ENCODE data around the gene PALD1.

The PALD1 gene

GRCh38 chr10:70558871-70559810, 80.6 kb downstream of the PALD1 start:
- peak; percentile 69 for DNase-seq

DNA sequence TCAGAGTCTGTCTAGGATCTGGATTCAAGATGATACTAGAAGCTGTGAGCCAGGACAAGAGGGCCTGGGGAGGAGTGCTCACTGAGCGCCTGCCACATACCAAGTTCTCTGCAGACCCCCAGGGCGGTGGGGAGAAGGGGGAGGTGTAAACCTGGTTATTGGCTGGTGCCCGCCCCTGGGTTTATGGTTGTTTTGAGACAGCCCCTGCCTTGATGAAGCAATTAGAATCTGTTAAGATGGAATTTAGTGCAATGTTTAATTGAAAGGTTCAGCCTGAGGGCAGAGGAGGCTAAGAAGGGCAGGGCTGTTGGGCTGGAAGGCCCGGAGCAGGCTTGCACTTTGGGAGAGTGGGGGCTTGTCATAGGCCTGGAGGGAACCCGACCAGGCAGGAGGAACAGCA, 81.3 kb downstream of the PALD1 start:
- DNase-seq: no peak

GRCh38 chr10:70560511-70560941, 82.0 kb downstream of the PALD1 start:
- DNase-seq: no peak

GRCh38 chr10:70561070-70561469, 82.5 kb downstream of the PALD1 start:
- no peak for DNase-seq

DNA sequence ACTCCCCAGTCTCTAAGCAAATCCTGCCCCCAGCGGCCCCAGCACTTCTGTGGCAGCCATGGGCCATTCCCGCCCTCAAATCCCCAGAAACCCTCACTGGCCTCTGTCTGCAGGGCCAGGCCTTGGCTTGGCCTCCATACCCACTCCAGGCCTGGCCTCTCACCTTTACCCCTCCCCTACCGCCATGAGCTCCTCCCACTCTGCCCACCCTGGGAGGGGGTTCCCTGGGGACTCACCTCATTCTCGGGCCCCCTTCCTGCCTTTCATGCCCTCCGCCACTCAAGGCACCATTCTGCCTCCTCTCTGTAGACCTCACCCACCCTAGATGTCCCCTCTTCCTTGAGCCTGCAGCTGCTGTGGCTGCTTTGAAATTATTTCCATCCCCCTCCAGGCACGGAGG, 83.0 kb downstream of the PALD1 start:
- no peak for DNase-seq

DNA sequence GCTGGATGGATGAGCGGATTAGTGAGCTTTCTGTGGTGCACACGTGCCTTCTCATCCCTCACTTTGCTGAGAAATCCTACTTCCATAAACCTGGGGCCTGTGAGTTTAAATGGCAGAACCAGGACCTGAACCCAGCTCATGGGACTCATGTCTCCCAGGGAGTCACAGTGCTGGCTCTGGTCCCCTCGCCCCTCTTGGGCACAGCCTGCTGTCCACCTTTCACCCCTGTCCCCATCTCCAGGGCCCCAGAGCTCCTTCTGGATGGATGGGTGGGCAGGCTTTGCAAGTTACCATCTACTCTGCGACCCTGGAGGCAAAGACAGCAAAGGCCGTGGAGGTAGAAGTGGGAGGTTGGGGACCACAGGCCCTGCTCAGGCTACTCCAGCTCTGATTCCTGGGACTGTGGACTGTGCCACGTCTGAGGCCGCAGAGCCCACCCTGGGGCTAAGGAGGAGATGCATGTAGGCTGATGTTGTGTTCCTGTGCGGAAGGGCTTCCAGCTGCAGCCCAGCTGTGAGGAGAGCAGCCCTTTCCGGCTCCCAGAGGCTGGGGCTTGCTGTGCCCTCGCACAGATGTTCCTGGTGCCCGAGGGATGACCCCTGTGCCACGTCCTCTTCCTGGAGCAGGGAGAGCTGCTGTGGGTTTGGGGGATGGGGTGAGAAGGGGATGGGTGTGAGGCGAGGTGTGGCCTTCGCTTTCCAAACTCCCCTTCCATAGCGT, 83.6 kb downstream of the PALD1 start:
- DNase-seq: no peak

- no peak for DNase-seq
Measured at GRCh38 chr10:70563230-70563629, 84.7 kb downstream of the PALD1 start.

DNA sequence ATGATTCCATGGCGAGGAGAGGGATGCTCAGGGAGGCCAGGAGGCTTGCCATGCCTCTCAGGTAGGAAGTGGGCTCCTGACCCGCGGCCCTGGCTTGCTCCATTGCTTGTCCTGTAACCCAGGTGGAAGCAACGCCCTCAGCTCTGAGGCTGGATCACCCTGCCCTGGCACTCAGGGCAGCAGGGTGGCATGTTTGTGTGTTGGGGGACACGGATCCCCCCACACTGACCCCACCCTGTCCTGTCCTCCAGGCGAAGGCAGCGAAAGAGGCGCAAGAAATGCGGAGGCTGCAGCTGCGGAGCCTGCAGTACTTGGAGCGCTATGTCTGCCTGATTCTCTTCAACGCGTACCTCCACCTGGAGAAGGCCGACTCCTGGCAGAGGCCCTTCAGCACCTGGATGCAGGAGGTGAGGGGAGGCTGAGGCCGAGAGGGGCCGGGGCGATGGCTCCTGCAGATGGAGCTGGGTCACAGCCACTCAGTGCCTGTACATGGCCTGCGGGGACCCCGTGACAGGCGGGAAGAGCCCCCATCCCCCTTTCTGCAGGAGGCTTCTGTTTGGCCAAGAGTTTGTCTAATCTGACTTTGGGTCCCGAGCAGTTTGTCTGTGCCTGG, 85.7 kb downstream of the PALD1 start:
- no peak for DNase-seq

- no peak for DNase-seq
Measured at GRCh38 chr10:70564901-70565351, 86.4 kb downstream of the PALD1 start.

- no peak for DNase-seq
Measured at GRCh38 chr10:70565556-70566514, 87.3 kb downstream of the PALD1 start.

DNA sequence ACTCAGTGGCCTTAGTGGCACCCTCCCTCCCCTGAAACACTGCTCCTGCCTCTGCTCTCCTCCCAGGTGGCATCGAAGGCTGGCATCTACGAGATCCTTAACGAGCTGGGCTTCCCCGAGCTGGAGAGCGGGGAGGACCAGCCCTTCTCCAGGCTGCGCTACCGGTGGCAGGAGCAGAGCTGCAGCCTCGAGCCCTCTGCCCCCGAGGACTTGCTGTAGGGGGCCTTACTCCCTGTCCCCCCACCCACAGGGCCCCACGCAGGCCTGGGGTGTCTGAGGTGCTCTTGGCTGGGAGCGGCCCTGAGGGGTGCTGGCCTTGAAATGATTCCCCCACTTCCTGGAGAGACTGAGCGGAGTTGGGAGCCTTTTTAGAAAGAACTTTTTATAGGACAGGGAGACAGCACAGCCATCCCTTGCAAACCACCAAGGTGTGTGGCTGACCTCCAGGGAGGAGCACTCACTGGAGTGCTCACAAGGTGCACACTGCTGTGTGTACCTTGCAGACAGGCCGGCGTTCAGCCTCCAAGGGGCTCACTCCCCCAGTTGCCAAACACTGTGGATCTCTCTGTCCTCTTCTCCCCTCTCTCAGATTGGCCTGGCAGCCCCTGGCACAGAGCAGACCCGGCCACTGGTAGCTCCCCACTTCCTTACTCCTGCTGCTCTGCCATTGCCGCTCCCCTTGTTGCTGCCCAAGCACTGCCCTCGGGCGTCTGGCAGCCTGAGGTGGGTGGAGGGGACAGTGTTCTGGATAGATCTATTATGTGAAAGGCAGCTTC, 88.1 kb downstream of the PALD1 start:
- no peak for DNase-seq

GRCh38 chr10:70567603-70568002, 89.0 kb downstream of the PALD1 start:
- no peak for DNase-seq

- no peak for DNase-seq
Measured at GRCh38 chr10:70568113-70568512, 89.5 kb downstream of the PALD1 start.

GRCh38 chr10:70568781-70569495, 90.4 kb downstream of the PALD1 start:
- no peak for DNase-seq

DNA sequence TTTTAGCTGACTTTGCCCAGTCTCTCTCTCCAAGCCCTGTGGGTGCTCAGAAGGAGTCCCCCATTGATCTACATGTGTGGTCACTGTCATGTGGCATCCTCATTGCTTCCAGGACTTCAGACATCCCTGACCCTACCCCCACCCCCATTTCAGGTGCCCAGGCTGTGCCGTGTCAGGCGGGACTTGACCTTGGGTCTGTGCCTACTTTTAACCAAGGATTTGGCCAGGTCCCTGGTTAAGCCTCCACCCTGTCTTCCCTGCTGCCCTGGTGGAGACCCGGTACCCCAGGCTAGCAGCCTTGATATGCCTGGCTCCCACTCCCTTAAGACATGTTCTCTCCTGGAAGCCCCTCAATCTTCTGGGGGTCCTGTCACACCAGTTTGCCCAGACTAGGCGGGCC, 92.7 kb downstream of the PALD1 start:
- DNase-seq: no peak

DNA sequence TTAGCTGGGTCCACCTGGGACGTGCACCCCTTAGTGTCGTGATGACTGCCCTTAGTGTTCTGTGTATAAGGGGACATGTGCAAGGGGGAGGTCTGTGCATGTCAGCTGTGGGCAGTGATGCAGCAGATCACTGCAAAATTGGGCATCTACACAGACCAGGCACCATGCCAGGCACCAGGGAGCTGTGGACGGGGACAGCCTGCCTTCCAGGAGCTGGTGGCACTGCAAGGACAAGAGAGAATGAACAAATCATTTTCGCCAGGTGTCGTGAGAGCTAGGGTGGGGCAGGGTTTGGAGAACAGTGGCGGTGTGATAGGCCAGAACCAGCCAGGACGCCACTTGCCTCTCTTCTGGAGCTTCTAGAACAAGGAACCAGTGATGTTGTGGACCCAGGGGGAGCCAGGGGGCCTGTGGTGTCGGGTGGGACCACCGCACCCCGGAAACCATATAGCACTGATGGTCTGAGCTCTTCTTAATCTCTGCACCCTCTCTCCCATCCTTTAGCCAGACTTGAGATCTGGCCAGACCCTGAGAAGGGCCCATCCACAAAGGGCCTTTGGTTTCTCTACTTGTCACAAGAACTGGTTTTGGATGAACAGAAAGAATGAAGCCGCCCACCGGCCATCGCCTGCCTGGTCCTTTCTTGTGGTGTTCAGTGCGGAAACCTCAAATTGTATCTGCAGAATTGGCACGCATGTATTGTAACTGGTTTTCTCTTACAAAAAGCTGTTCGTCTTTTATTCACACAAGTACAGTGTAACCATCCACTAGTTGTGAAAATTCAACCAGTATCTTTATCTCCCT, 93.3 kb downstream of the PALD1 start:
- DNase-seq: no peak

DNA sequence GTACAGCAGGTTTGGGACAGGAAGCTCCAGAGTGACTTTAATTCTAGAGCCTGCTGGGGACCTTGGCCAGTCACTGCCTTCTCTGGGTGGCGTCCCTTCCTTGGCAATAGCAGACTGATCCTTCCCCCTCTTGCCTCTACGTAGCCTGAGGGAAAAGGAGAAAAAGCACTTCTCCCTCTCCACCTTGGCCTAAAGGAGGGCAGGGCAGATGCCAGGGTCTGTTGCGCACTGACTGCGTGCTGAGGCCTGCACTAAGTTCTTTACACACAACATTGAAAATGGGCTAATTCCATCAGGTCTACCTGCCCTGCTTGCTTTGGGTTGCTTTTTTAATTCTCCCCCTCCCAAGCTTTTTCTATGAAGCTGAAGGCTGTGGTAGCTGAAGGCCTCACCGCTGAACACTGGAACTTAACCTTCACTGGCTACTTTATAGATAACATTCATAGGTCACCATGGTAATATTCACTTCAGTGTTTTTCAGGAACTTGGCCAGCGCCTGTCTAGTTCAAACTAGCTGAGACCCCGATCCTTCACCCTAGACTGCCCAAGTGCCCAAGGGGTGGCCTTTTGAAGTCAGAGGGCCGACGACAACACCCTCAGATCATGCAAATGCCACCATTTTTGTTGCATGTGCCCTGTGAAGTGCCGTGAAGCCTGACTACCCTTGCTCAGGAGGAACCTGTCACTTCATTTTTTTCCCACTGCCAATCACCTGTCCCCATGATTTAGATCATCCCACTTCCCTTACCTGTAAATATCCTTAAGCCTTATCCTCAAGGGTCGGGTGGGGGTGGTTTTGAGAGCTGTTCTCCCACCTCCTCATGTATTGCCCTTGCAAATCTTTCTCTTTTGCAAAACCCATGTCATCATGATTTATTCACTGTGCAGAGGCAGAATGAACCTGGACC, 95.3 kb downstream of the PALD1 start:
- DNase-seq: no peak

GRCh38 chr10:70575486-70575873, 96.9 kb downstream of the PALD1 start:
- no peak for DNase-seq

All from CD4-positive, alpha-beta T cell treated with Interleukin-6 for 4 hours (primary cell).